Measurements from ENCODE around the gene HLA-DRB1. TPM values are rescaled to one million over a fixed set of nuclear protein-coding genes. Genes with fewer than 3 reads are reported as not detected.
A peak's percentile ranks its signal among the peaks of the same experiment; 100 is the strongest.

Gene HLA-DRB1
- total RNA-seq, 2 experiments from 2014 or later, result 111 to 132 TPM

GRCh38 chr6:32627249-32627648 lies 37.6 kb upstream of the HLA-DRB1 start:
- Histone ChIP-seq H3K4me3 (ENCODE audit: low read depth, low read length, poor library complexity, severe bottlenecking) (no peak overlapping the region), H3K9me2 (ENCODE audit: insufficient read depth, low read length) (no peaks in the 10 kb centered on the region), H3K27ac (ENCODE audit: low read depth, low read length, poor library complexity, severe bottlenecking) (no peak overlapping the region), H2AFZ (ENCODE audit: low read length) (peak overlapping the region; percentile 36; the same call in 1 of the 2 replicates), H3K4me2 (ENCODE audit: low read length) (no peak overlapping the region), H3K79me2 (ENCODE audit: insufficient read depth, low read depth, low read length) (no peaks in the 10 kb centered on the region), H3K36me3 (ENCODE audit: insufficient read depth, low read length) (no peaks in the 10 kb centered on the region), H4K20me1 (ENCODE audit: insufficient read depth, low read length) (no peaks in the 10 kb centered on the region), H3K9me3 (ENCODE audit: low read length) (no peaks in the 10 kb centered on the region), H3K4me1 (ENCODE audit: insufficient read depth, low read length, poor library complexity, severe bottlenecking) (peaks cover 68% of the 10 kb centered on the region)
- TF ChIP-seq, protein P1, sequence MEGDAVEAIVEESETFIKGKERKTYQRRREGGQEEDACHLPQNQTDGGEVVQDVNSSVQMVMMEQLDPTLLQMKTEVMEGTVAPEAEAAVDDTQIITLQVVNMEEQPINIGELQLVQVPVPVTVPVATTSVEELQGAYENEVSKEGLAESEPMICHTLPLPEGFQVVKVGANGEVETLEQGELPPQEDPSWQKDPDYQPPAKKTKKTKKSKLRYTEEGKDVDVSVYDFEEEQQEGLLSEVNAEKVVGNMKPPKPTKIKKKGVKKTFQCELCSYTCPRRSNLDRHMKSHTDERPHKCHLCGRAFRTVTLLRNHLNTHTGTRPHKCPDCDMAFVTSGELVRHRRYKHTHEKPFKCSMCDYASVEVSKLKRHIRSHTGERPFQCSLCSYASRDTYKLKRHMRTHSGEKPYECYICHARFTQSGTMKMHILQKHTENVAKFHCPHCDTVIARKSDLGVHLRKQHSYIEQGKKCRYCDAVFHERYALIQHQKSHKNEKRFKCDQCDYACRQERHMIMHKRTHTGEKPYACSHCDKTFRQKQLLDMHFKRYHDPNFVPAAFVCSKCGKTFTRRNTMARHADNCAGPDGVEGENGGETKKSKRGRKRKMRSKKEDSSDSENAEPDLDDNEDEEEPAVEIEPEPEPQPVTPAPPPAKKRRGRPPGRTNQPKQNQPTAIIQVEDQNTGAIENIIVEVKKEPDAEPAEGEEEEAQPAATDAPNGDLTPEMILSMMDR (conservative IDR thresholded peaks at IDR 0.05; ENCODE audit: low read length), result no peak
- no peak for TF ChIP-seq EZH2phosphoT487 (IDR thresholded peaks at IDR 0.05; ENCODE audit: borderline replicate concordance, low read depth, low read length)
- DNase-seq (ENCODE audit: low spot score), result no peak
- ChIA-PET POLR2A (no interaction called here), CTCF (ENCODE audit: unreplicated experiment) (no interaction called here)
- intact Hi-C loops (cut with micrococcal nuclease; ENCODE audit: unreplicated experiment), result loop anchor here (10.0 kb wide), 2 partner anchors 238 to 382 kb away; no protein-coding TSS in a partner anchor
- no TSS peak for BruUV-seq (replicated peaks)

- POLR2A ChIA-PET, result no interaction called here
- Histone ChIP-seq H3K79me2 (ENCODE audit: insufficient read depth, low read depth, low read length) (no peaks in the 10 kb centered on the region), H3K27ac (ENCODE audit: low read depth, low read length, poor library complexity, severe bottlenecking) (peak overlapping the region; percentile 36), H3K9me2 (ENCODE audit: insufficient read depth, low read length) (no peaks in the 10 kb centered on the region), H3K9me3 (ENCODE audit: low read length) (no peaks in the 10 kb centered on the region), H3K4me2 (ENCODE audit: low read length) (peak overlapping the region; percentile 60), H3K36me3 (ENCODE audit: insufficient read depth, low read length) (no peaks in the 10 kb centered on the region), H2AFZ (ENCODE audit: low read length) (no peak overlapping the region), H3K4me3 (ENCODE audit: low read depth, low read length, poor library complexity, severe bottlenecking) (peak overlapping the region; percentile 22), H3K4me1 (ENCODE audit: insufficient read depth, low read length, poor library complexity, severe bottlenecking) (peaks cover 80% of the 10 kb centered on the region), H4K20me1 (ENCODE audit: insufficient read depth, low read length) (no peaks in the 10 kb centered on the region)
- CTCF ChIA-PET (ENCODE audit: unreplicated experiment), result interaction anchor here (0.6 kb wide), 1 partner anchor 65 kb away, joined by 3 read pairs; no protein-coding TSS in a partner anchor
- no TSS peak for BruUV-seq (replicated peaks)
- no peak for DNase-seq (ENCODE audit: low spot score)
- TF ChIP-seq, protein P1 (conservative IDR thresholded peaks at IDR 0.05; ENCODE audit: low read length), result no peak
- TF ChIP-seq EZH2phosphoT487 (IDR thresholded peaks at IDR 0.05; ENCODE audit: borderline replicate concordance, low read depth, low read length), result no peak
- intact Hi-C loops (cut with micrococcal nuclease; ENCODE audit: unreplicated experiment), result loop anchor here (1.0 to 10.0 kb wide), 3 partner anchors 240 to 380 kb away; no protein-coding TSS in a partner anchor
Measured at GRCh38 chr6:32625137-32625536, 35.5 kb upstream of the HLA-DRB1 start.

DNA sequence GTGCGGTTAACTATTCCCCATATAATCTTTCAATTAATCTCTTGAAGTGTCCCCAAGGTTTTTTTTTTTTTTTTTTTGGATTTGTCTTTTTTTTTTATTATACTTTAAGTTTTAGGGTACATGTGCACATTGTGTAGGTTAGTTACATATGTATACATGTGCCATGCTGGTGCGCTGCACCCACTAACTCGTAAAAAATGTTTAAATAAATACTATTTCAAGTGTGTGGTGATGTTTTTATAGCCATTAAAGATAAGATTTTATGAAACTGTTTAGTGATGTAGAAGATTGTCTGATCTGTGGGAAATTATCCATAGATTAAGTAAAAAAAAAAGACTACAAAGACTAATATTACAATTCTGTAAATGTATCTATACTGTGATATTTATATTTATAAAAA lies 34.9 kb upstream of the HLA-DRB1 start:
- Histone ChIP-seq H3K79me2 (ENCODE audit: insufficient read depth, low read depth, low read length) (no peaks in the 10 kb centered on the region), H3K9me3 (ENCODE audit: low read length) (no peaks in the 10 kb centered on the region), H3K27ac (ENCODE audit: low read depth, low read length, poor library complexity, severe bottlenecking) (peak overlapping the region; percentile 91), H3K4me1 (ENCODE audit: insufficient read depth, low read length, poor library complexity, severe bottlenecking) (peaks cover 80% of the 10 kb centered on the region), H3K36me3 (ENCODE audit: insufficient read depth, low read length) (no peaks in the 10 kb centered on the region), H3K4me2 (ENCODE audit: low read length) (peak overlapping the region; percentile 60), H3K9me2 (ENCODE audit: insufficient read depth, low read length) (no peaks in the 10 kb centered on the region), H4K20me1 (ENCODE audit: insufficient read depth, low read length) (no peaks in the 10 kb centered on the region), H3K4me3 (ENCODE audit: low read depth, low read length, poor library complexity, severe bottlenecking) (peak overlapping the region; percentile 22), H2AFZ (ENCODE audit: low read length) (no peak overlapping the region)
- CTCF ChIA-PET (ENCODE audit: unreplicated experiment), result interaction anchor here (0.6 kb wide), 1 partner anchor 65 kb away, joined by 3 read pairs; no protein-coding TSS in a partner anchor
- intact Hi-C loops (cut with micrococcal nuclease; ENCODE audit: unreplicated experiment), result loop anchor here (5.0 to 10.0 kb wide), 3 partner anchors 187 to 380 kb away; partner anchors contain the start of gene HLA-DRA
- POLR2A ChIA-PET, result interaction anchor here (0.7 to 1.3 kb wide), 2 partner anchors 36 to 361 kb away, joined by 3 to 6 read pairs; no protein-coding TSS in a partner anchor
- TF ChIP-seq, protein P1 (conservative IDR thresholded peaks at IDR 0.05; ENCODE audit: low read length), result no peak
- TF ChIP-seq EZH2phosphoT487 (IDR thresholded peaks at IDR 0.05; ENCODE audit: borderline replicate concordance, low read depth, low read length), result no peak
- BruUV-seq (replicated peaks), result no TSS peak
- no peak for DNase-seq (ENCODE audit: low spot score)
